ENCODE data around the gene ADCY1. TPM values are rescaled to one million over a fixed set of nuclear protein-coding genes. Genes with fewer than 3 reads are reported as not detected.

Gene ADCY1
- total RNA-seq, 2 donors from 2014 or later, result 0.14 to 0.85 TPM

- Histone ChIP-seq H3K4me1 (ENCODE audit: control insufficient read depth in 1 of 2, low read depth in 2 of 2) (peaks cover 0 to 6% of the 10 kb centered on the region in 2 donors), H3K27me3 (replicated peaks; ENCODE audit: insufficient read depth) (no peaks in the 10 kb centered on the region), H3K36me3 (no peaks in the 10 kb centered on the region), H3K9me3 (no peaks in the 10 kb centered on the region), H3K4me3 (no peak overlapping the region), H3K27ac (no peak overlapping the region)
- TF ChIP-seq, protein P1, sequence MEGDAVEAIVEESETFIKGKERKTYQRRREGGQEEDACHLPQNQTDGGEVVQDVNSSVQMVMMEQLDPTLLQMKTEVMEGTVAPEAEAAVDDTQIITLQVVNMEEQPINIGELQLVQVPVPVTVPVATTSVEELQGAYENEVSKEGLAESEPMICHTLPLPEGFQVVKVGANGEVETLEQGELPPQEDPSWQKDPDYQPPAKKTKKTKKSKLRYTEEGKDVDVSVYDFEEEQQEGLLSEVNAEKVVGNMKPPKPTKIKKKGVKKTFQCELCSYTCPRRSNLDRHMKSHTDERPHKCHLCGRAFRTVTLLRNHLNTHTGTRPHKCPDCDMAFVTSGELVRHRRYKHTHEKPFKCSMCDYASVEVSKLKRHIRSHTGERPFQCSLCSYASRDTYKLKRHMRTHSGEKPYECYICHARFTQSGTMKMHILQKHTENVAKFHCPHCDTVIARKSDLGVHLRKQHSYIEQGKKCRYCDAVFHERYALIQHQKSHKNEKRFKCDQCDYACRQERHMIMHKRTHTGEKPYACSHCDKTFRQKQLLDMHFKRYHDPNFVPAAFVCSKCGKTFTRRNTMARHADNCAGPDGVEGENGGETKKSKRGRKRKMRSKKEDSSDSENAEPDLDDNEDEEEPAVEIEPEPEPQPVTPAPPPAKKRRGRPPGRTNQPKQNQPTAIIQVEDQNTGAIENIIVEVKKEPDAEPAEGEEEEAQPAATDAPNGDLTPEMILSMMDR (IDR thresholded peaks at IDR 0.05), result no peak
- no peak for ATAC-seq (ENCODE audit: insufficient number of reproducible peaks, low FRiP score, low read depth)
- no peak for DNase-seq (ENCODE audit: low spot score)
These were observed 7.2 kb upstream of the ADCY1 start for GRCh38 chr7:45566961-45567360.

GRCh38 chr7:45567713-45568112 is 6.5 kb upstream of the ADCY1 start:
- DNase-seq (ENCODE audit: low spot score) (no peak), ATAC-seq (ENCODE audit: insufficient number of reproducible peaks, low FRiP score, low read depth) (no peak)
- TF ChIP-seq, protein P1 (IDR thresholded peaks at IDR 0.05), result no peak
- no peak overlapping the region for H3K27ac ChIP-seq
- H3K36me3 ChIP-seq, result no peaks in the 10 kb centered on the region
- no peak overlapping the region for H3K4me3 ChIP-seq
- peaks cover 0 to 6% of the 10 kb centered on the region in 2 donors for H3K4me1 ChIP-seq (ENCODE audit: control insufficient read depth in 1 of 2, low read depth in 2 of 2)
- no peaks in the 10 kb centered on the region for H3K27me3 ChIP-seq (replicated peaks; ENCODE audit: insufficient read depth)
- no peaks in the 10 kb centered on the region for H3K9me3 ChIP-seq

DNA sequence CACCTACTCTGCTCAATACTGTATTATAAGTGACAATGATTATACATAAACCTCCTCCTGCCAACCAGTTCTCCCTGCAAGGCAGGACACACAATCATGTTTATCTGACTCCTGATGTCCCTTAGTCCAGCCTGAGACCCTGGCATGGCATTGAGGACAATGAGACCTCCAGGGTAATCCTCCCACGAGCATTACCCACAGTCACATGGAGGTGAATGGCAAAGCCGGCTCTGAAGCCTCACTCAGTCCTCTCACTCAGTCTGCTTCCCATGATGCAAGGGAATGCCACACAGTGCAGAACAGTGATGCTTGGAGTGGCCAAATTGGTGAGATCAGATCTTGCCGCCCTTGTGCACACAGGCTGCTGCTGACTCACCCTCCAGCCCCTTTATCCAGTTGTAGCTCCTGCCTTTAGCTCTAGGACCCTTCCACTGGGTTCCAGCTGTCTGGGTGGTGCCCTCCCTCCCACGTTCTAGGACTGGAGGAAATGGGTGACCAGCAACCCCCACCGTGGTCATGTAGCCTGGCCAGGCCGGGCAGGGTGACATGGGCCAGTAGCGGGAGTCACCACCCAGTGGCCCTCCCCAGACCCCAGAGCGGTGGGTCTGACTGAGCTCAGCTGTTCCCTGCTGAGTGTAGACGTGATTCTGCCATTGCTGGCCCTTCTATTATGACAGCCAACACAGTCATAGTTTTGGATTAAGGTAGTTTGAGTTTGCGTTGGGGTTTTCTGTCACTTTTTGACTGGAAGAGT is 5.5 kb upstream of the ADCY1 start:
- TF ChIP-seq, protein P1 (IDR thresholded peaks at IDR 0.05), result no peak
- no peak overlapping the region for H3K4me3 ChIP-seq
- peaks cover 0 to 6% of the 10 kb centered on the region in 2 donors for H3K4me1 ChIP-seq (ENCODE audit: control insufficient read depth in 1 of 2, low read depth in 2 of 2)
- no peaks in the 10 kb centered on the region for H3K36me3 ChIP-seq
- H3K9me3 ChIP-seq, result no peaks in the 10 kb centered on the region
- ATAC-seq (ENCODE audit: insufficient number of reproducible peaks, low FRiP score, low read depth) (no peak), DNase-seq (ENCODE audit: low spot score) (no peak)
- no peak overlapping the region for H3K27ac ChIP-seq
- no peaks in the 10 kb centered on the region for H3K27me3 ChIP-seq (replicated peaks; ENCODE audit: insufficient read depth)

DNA sequence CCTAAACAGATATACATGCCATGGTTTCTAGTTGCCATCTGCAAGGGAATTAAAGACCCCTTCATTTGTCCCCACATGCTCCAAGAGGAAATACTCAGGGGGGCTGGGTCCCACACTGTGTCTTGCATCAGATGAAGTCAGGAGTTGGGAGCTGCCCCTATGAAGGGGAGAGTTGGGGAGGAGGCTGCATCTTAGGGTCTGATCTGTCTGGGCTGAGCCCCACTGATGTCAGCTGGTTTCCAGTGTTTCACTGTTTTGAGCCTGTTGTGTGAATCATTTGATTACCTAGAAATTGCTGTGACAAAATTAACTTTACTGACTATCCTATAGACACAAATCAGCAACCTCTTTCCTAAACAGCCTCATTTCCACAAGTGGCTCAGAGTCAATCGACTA is 4.9 kb upstream of the ADCY1 start:
- no peak for DNase-seq (ENCODE audit: low spot score)
- TF ChIP-seq, protein P1 (IDR thresholded peaks at IDR 0.05), result no peak
- H3K4me3 ChIP-seq, result no peak overlapping the region
- H3K36me3 ChIP-seq, result no peaks in the 10 kb centered on the region
- no peaks in the 10 kb centered on the region for H3K27me3 ChIP-seq (replicated peaks; ENCODE audit: insufficient read depth)
- H3K27ac ChIP-seq, result no peak overlapping the region
- ATAC-seq (ENCODE audit: insufficient number of reproducible peaks, low FRiP score, low read depth), result no peak
- H3K4me1 ChIP-seq (ENCODE audit: control insufficient read depth in 1 of 2, low read depth in 2 of 2), result peaks cover 0 to 6% of the 10 kb centered on the region in 2 donors
- no peaks in the 10 kb centered on the region for H3K9me3 ChIP-seq

DNA sequence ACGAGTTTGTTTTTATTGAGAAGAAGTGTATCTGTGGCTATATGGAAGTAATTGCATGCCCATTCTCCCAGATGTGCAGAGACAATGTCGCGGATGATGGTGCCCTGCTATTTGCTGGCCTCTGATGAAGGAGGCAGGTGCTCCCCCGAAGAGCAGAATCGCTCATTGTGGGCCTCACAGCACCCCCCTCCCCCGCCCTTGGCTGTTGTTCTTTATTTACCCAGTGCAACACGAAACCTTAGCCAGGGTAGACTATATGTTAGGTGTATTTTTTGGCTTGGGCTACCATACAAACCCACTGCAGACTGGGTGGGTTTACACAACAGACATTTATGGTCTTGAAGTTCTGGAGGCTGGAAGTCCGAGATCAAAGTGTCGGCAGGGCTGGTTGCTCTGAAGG is 3.4 kb upstream of the ADCY1 start:
- H3K4me3 ChIP-seq, result no peak overlapping the region
- H3K27ac ChIP-seq, result no peak overlapping the region
- no peaks in the 10 kb centered on the region for H3K27me3 ChIP-seq (replicated peaks; ENCODE audit: insufficient read depth)
- DNase-seq (ENCODE audit: low spot score), result no peak
- H3K9me3 ChIP-seq, result no peaks in the 10 kb centered on the region
- TF ChIP-seq, protein P1 (IDR thresholded peaks at IDR 0.05), result no peak
- peaks cover 0 to 10% of the 10 kb centered on the region in 2 donors for H3K4me1 ChIP-seq (ENCODE audit: control insufficient read depth in 1 of 2, low read depth in 2 of 2)
- ATAC-seq (ENCODE audit: insufficient number of reproducible peaks, low FRiP score, low read depth), result no peak
- no peaks in the 10 kb centered on the region for H3K36me3 ChIP-seq

Data from thoracic aorta (tissue), 2 donors.